ENCODE measurements around the gene ARHGAP28. TPM values are rescaled to one million over a fixed set of nuclear protein-coding genes. Genes with fewer than 3 reads are reported as not detected.

Gene ARHGAP28
- total RNA-seq, 1 donor from 2014 or later: 7.6 TPM

GRCh38 chr18:6956495-6956894, 227.0 kb downstream of the ARHGAP28 start:
- intact Hi-C loops (cut with DNase I): no loop called here
- no peak for TF ChIP-seq POLR2AphosphoS5 (IDR thresholded peaks at IDR 0.05; ENCODE audit: insufficient read depth in 1 of 2, low read depth in 1 of 2)
- TF ChIP-seq POLR2A (IDR thresholded peaks at IDR 0.05): no peak
- no peak for TF ChIP-seq CTCF (IDR thresholded peaks at IDR 0.05)
- H3K4me3 ChIP-seq: no peak overlapping the region
- H3K4me1 ChIP-seq: no peaks in the 10 kb centered on the region
- H3K9me3 ChIP-seq: peaks cover 3% of the 10 kb centered on the region
- DNase-seq (ENCODE audit: extremely low spot score in 2 of 2): no peak
- H3K27me3 ChIP-seq: no peaks in the 10 kb centered on the region
- no peak overlapping the region for H3K27ac ChIP-seq
- H3K36me3 ChIP-seq: no peaks in the 10 kb centered on the region

GRCh38 chr18:6956999-6957398, 227.5 kb downstream of the ARHGAP28 start:
- Histone ChIP-seq H3K9me3 (peaks cover 3% of the 10 kb centered on the region), H3K27me3 (no peaks in the 10 kb centered on the region), H3K4me1 (no peaks in the 10 kb centered on the region), H3K4me3 (no peak overlapping the region), H3K36me3 (no peaks in the 10 kb centered on the region), H3K27ac (no peak overlapping the region)
- DNase-seq (ENCODE audit: extremely low spot score in 2 of 2): no peak
- intact Hi-C loops (cut with DNase I): no loop called here
- TF ChIP-seq POLR2AphosphoS5 (IDR thresholded peaks at IDR 0.05; ENCODE audit: insufficient read depth in 1 of 2, low read depth in 1 of 2): no peak
- no peak for TF ChIP-seq CTCF (IDR thresholded peaks at IDR 0.05)
- TF ChIP-seq POLR2A (IDR thresholded peaks at IDR 0.05): no peak

GRCh38 chr18:6959110-6959509, 229.6 kb downstream of the ARHGAP28 start:
- DNase-seq (ENCODE audit: extremely low spot score in 2 of 2): no peak
- intact Hi-C loops (cut with DNase I): no loop called here
- Histone ChIP-seq H3K27me3 (no peaks in the 10 kb centered on the region), H3K9me3 (peaks cover 3% of the 10 kb centered on the region), H3K27ac (no peak overlapping the region), H3K36me3 (no peaks in the 10 kb centered on the region), H3K4me3 (no peak overlapping the region), H3K4me1 (no peaks in the 10 kb centered on the region)
- TF ChIP-seq CTCF (IDR thresholded peaks at IDR 0.05) (no peak), POLR2AphosphoS5 (IDR thresholded peaks at IDR 0.05; ENCODE audit: insufficient read depth in 1 of 2, low read depth in 1 of 2) (no peak), POLR2A (IDR thresholded peaks at IDR 0.05) (no peak)

GRCh38 chr18:6960124-6960523, 230.6 kb downstream of the ARHGAP28 start:
- intact Hi-C loops (cut with DNase I): no loop called here
- no peaks in the 10 kb centered on the region for H3K4me1 ChIP-seq

GRCh38 chr18:6960656-6961055, 231.1 kb downstream of the ARHGAP28 start:
- DNase-seq (ENCODE audit: extremely low spot score in 2 of 2): no peak
- Histone ChIP-seq H3K4me1 (no peaks in the 10 kb centered on the region), H3K9me3 (peaks cover 3% of the 10 kb centered on the region), H3K4me3 (no peak overlapping the region), H3K27me3 (no peaks in the 10 kb centered on the region), H3K27ac (no peak overlapping the region), H3K36me3 (no peaks in the 10 kb centered on the region)
- TF ChIP-seq CTCF (IDR thresholded peaks at IDR 0.05): no peak
- TF ChIP-seq POLR2A (IDR thresholded peaks at IDR 0.05): no peak
- no peak for TF ChIP-seq POLR2AphosphoS5 (IDR thresholded peaks at IDR 0.05; ENCODE audit: insufficient read depth in 1 of 2, low read depth in 1 of 2)
- intact Hi-C loops (cut with DNase I): no loop called here

More at GRCh38 chr18:6960124-6960523, 230.6 kb downstream of the ARHGAP28 start:
- H3K36me3 ChIP-seq: no peaks in the 10 kb centered on the region
- H3K27ac ChIP-seq: no peak overlapping the region
- peaks cover 3% of the 10 kb centered on the region for H3K9me3 ChIP-seq
- H3K4me3 ChIP-seq: no peak overlapping the region
- TF ChIP-seq POLR2AphosphoS5 (IDR thresholded peaks at IDR 0.05; ENCODE audit: insufficient read depth in 1 of 2, low read depth in 1 of 2) (no peak), POLR2A (IDR thresholded peaks at IDR 0.05) (no peak), CTCF (IDR thresholded peaks at IDR 0.05) (no peak)
- no peaks in the 10 kb centered on the region for H3K27me3 ChIP-seq
- DNase-seq (ENCODE audit: extremely low spot score in 2 of 2): no peak

Measured in vagina (tissue), 2 donors.